Thyroid gland (tissue), 4 donors: ENCODE measurements around the gene PLCB4. TPM values are rescaled to one million over a fixed set of nuclear protein-coding genes. Genes with fewer than 3 reads are reported as not detected.

Experiments
- DNase-seq, 2 donors: peaks; one replicate each; pipeline ENCODE4 v3.0.0-alpha.2; 2019
- H3K27ac ChIP-seq, 3 donors: fragments of 200-600 bp; sonication (generic); 1 replicate in 2 of 3; 2 replicates in 1 of 3; pipeline ENCODE4 v1.5.1; 2016 to 2019; ENCODE audit warnings: mild to moderate bottlenecking in 1 of 3, moderate library complexity in 1 of 3
- H3K27me3 ChIP-seq: fragments of 200-600 bp; sonication (generic); one replicate; pipeline ENCODE4 v1.5.1; 2019
- H3K36me3 ChIP-seq, 2 donors: fragments of 200-600 bp; sonication (generic); one replicate each; pipeline ENCODE4 v1.5.1; 2016 to 2019
- H3K4me1 ChIP-seq, 2 donors: fragments of 200-600 bp; sonication (generic); one replicate each; pipeline ENCODE4 v1.5.1; 2017 to 2019
- H3K4me3 ChIP-seq, 3 donors: fragments of 200-600 bp; sonication (generic); replicated peaks in 1 of 3; 1 replicate in 2 of 3; 2 replicates in 1 of 3; pipeline ENCODE4 v1.5.1; 2016; ENCODE audit warnings: mild to moderate bottlenecking in 1 of 3
- H3K9me3 ChIP-seq: fragments of 200-600 bp; sonication (generic); one replicate; pipeline ENCODE4 v1.5.1; 2017
- CTCF ChIP-seq, 6 experiments: fragments of 200-600 bp in 3 of 6; fragments of 450-650 bp in 3 of 6; sonication (generic) in 3 of 6; IDR thresholded peaks; one replicate each; pipeline ENCODE4 v1.5.1; 2016 to 2019; ENCODE audit warnings: antibody characterized with exemption in 6 of 6, mild to moderate bottlenecking in 2 of 6, inconsistent platforms in 1 of 6, moderate library complexity in 1 of 6
- POLR2A ChIP-seq, 2 donors: fragments of 450-650 bp; IDR thresholded peaks; one replicate each; pipeline ENCODE4 v1.6.1; 2017; ENCODE audit warnings: antibody characterized with exemption in 2 of 2, mild to moderate bottlenecking in 2 of 2, moderate library complexity in 1 of 2
- WGBS, 2 donors: methylation state at CpG; one replicate each; pipeline ENCODE4 v1.1.5; 2017; 5-methylcytosine and 5-hydroxymethylcytosine counted together
- intact Hi-C: fragments of 100-400 bp; cut with DNase I; formaldehyde crosslinking; loops from one replicate; pipeline ENCODE4 v1.15.1; 2023
- total RNA-seq, 4 donors: library from RNA; depleted of rRNA; stranded (reverse); fragments of >200 nt; gene quantifications; one replicate each; pipeline ENCODE4 v1.2.3, GENCODE V29; 2016

Gene PLCB4
- total RNA-seq, 4 donors from 2014 or later, result 50.9 to 77.9 (median 67.9) TPM

GRCh38 chr20:9510911-9511310 lies 442.0 kb downstream of the PLCB4 start:
- Histone ChIP-seq H3K9me3 (no peaks in the 10 kb centered on the region), H3K27ac (no peak overlapping the region), H3K4me1 (peaks cover 23 to 36% of the 10 kb centered on the region in 2 donors), H3K27me3 (peaks cover 10% of the 10 kb centered on the region), H3K36me3 (no peaks in the 10 kb centered on the region), H3K4me3 (no peak overlapping the region)
- intact Hi-C loops, result no loop called here
- 87 to 89% methylated on average over 5 of the region's 5 CpGs for WGBS, 2 donors
- TF ChIP-seq POLR2A (IDR thresholded peaks at IDR 0.05), result no peak
- TF ChIP-seq CTCF (IDR thresholded peaks at IDR 0.05), result no peak
- DNase-seq, result no peak

GRCh38 chr20:9514072-9514460 lies 445.2 kb downstream of the PLCB4 start:
- 16 to 23% methylated on average over 9 of the region's 9 CpGs for WGBS, 2 donors
- no peak overlapping the region for H3K27ac ChIP-seq
- no peaks in the 10 kb centered on the region for H3K27me3 ChIP-seq
- no peaks in the 10 kb centered on the region for H3K9me3 ChIP-seq
- H3K4me1 ChIP-seq, result peaks cover 15 to 21% of the 10 kb centered on the region in 2 donors
- TF ChIP-seq CTCF (IDR thresholded peaks at IDR 0.05), result no peak
- TF ChIP-seq POLR2A (IDR thresholded peaks at IDR 0.05), result no peak
- no peak for DNase-seq
- H3K4me3 ChIP-seq, result no peak overlapping the region
- no peaks in the 10 kb centered on the region for H3K36me3 ChIP-seq
- intact Hi-C loops, result no loop called here

GRCh38 chr20:9514461-9515213 lies 445.8 kb downstream of the PLCB4 start, which contains the start of gene LAMP5:
Gene LAMP5, plus strand, starts transcription at chr20:9514590. Its CDS starts 263 bp downstream, at chr20:9514853.
- intact Hi-C loops, result no loop called here
- H3K4me3 ChIP-seq, result no peak within 1 kb of the TSS
- no peaks in the 10 kb centered on the region for H3K9me3 ChIP-seq
- 2% methylated on average over 38 of the region's 38 CpGs for WGBS, 2 donors
- no peak within 1 kb of the TSS for H3K27ac ChIP-seq
- TF ChIP-seq POLR2A (IDR thresholded peaks at IDR 0.05) (no peak), CTCF (IDR thresholded peaks at IDR 0.05) (no peak)
- no peaks in the 10 kb centered on the region for H3K27me3 ChIP-seq
- H3K36me3 ChIP-seq, result no peaks in the 10 kb centered on the region
- peaks cover 15 to 21% of the 10 kb centered on the region in 2 donors for H3K4me1 ChIP-seq
- DNase-seq, result peak; percentile 27 to 54

GRCh38 chr20:9515214-9515585 lies 446.3 kb downstream of the PLCB4 start:
- peaks cover 15 to 21% of the 10 kb centered on the region in 2 donors for H3K4me1 ChIP-seq
- no peaks in the 10 kb centered on the region for H3K27me3 ChIP-seq
- 14 to 19% methylated on average over 13 of the region's 13 CpGs for WGBS, 2 donors
- no peak overlapping the region for H3K27ac ChIP-seq
- no peaks in the 10 kb centered on the region for H3K9me3 ChIP-seq
- intact Hi-C loops, result no loop called here
- no peak overlapping the region for H3K4me3 ChIP-seq
- TF ChIP-seq POLR2A (IDR thresholded peaks at IDR 0.05) (no peak), CTCF (IDR thresholded peaks at IDR 0.05) (no peak)
- no peaks in the 10 kb centered on the region for H3K36me3 ChIP-seq
- DNase-seq, result no peak

GRCh38 chr20:9515741-9516233 lies 446.9 kb downstream of the PLCB4 start:
- Histone ChIP-seq H3K27ac (no peak overlapping the region), H3K27me3 (no peaks in the 10 kb centered on the region), H3K4me1 (peaks cover 15 to 21% of the 10 kb centered on the region in 2 donors), H3K9me3 (no peaks in the 10 kb centered on the region), H3K4me3 (no peak overlapping the region), H3K36me3 (no peaks in the 10 kb centered on the region)
- TF ChIP-seq POLR2A (IDR thresholded peaks at IDR 0.05) (no peak), CTCF (IDR thresholded peaks at IDR 0.05) (no peak)
- WGBS, 2 donors, result 4 to 6% methylated on average over 5 to 31 of the region's 38 CpGs
- intact Hi-C loops, result no loop called here
- no peak for DNase-seq
